ENCODE measurements around the gene BRD1.

GRCh38 chr22:49850959-49851802 is 23.5 kb upstream of the BRD1 start:
- TF ChIP-seq FOXM1 (IDR thresholded peaks at IDR 0.05; ENCODE audit: borderline replicate concordance, low read depth) (no peak), REST (IDR thresholded peaks at IDR 0.05; ENCODE audit: low read depth) (no peak), TAF1 (IDR thresholded peaks at IDR 0.05; ENCODE audit: low read depth) (no peak), MAX (IDR thresholded peaks at IDR 0.05) (no peak), EGR1 (IDR thresholded peaks at IDR 0.05) (no peak)
